Stomach smooth muscle (tissue), 2 donors: ENCODE results near the gene PA2G4.
A peak's percentile ranks its signal among the peaks of the same experiment; 100 is the strongest.
"Not testable (repeated sequence)": the region's sequence is repeated elsewhere in the genome, so short reads cannot be mapped to it uniquely, and the experiment has no call there.

Experiments
- H3K27ac ChIP-seq: one replicate; pipeline ENCODE4 v1.7.0; 2013; ENCODE audit warnings: mild to moderate bottlenecking, low read length, inconsistent platforms
- H3K27me3 ChIP-seq, 2 donors: one replicate each; pipeline ENCODE4 v1.7.0; 2013; ENCODE audit warnings: low read length in 2 of 2; ENCODE audit not compliant: insufficient read depth in 2 of 2, control insufficient read depth in 1 of 2
- H3K36me3 ChIP-seq, 2 donors: one replicate each; pipeline ENCODE4 v1.7.0; 2013; ENCODE audit warnings: low read length in 2 of 2; ENCODE audit not compliant: control insufficient read depth in 2 of 2, insufficient read depth in 2 of 2
- H3K4me1 ChIP-seq: one replicate; pipeline ENCODE4 v1.7.0; 2013; ENCODE audit warnings: low read length; ENCODE audit not compliant: control insufficient read depth, insufficient read depth
- H3K4me3 ChIP-seq, 2 donors: one replicate each; pipeline ENCODE4 v1.7.0; 2013; ENCODE audit warnings: low read length in 2 of 2
- H3K9ac ChIP-seq, 2 donors: one replicate each; pipeline ENCODE4 v1.7.0; 2013; ENCODE audit warnings: low read length in 2 of 2, mild to moderate bottlenecking in 1 of 2
- H3K9me3 ChIP-seq, 2 donors: one replicate each; pipeline ENCODE4 v1.7.0; 2013; ENCODE audit warnings: low read length in 2 of 2; ENCODE audit not compliant: control insufficient read depth in 2 of 2
- donor health status: healthy.
- donor health status: Pancreatic carcinoma.

Gene PA2G4

GRCh38 chr12:56104109-56104814 lies at the start of gene PA2G4:
PA2G4 (plus strand) TSS chr12:56104559; CDS start chr12:56104738, 179 bp downstream.
- Histone ChIP-seq H3K36me3 (peaks cover 11 to 21% of the 10 kb centered on the region in 2 donors), H3K4me1 (peaks cover 26% of the 10 kb centered on the region), H3K4me3 (peak within 1 kb of the TSS; percentile 94 to 96), H3K9me3 (no peaks in the 10 kb centered on the region), H3K27me3 (no peaks in the 10 kb centered on the region), H3K27ac (peak within 1 kb of the TSS; percentile 86), H3K9ac (peak within 1 kb of the TSS; percentile 90 to 94)

GRCh38 chr12:56059964-56060363 lies 44.4 kb upstream of the PA2G4 start:
- not testable (repeated sequence) for H3K27ac ChIP-seq, H3K9me3 ChIP-seq, H3K27me3 ChIP-seq, H3K4me3 ChIP-seq, H3K9ac ChIP-seq, H3K36me3 ChIP-seq, H3K4me1 ChIP-seq

- Histone ChIP-seq H3K36me3 (no peaks in the 10 kb centered on the region), H3K27ac (no peak overlapping the region), H3K4me1 (no peaks in the 10 kb centered on the region), H3K9ac (no peak overlapping the region), H3K27me3 (no peaks in the 10 kb centered on the region), H3K9me3 (no peaks in the 10 kb centered on the region), H3K4me3 (no peak overlapping the region)
Measured at GRCh38 chr12:56061982-56062381, 42.4 kb upstream of the PA2G4 start.

GRCh38 chr12:56062996-56063395 lies 41.4 kb upstream of the PA2G4 start:
- Histone ChIP-seq H3K4me3 (no peak overlapping the region), H3K9ac (no peak overlapping the region), H3K36me3 (no peaks in the 10 kb centered on the region), H3K9me3 (no peaks in the 10 kb centered on the region), H3K27me3 (no peaks in the 10 kb centered on the region), H3K27ac (no peak overlapping the region), H3K4me1 (no peaks in the 10 kb centered on the region)

- Histone ChIP-seq H3K4me1 (no peaks in the 10 kb centered on the region), H3K9me3 (no peaks in the 10 kb centered on the region), H3K4me3 (no peak overlapping the region), H3K27ac (no peak overlapping the region), H3K9ac (no peak overlapping the region), H3K27me3 (no peaks in the 10 kb centered on the region), H3K36me3 (no peaks in the 10 kb centered on the region)
Measured at GRCh38 chr12:56071648-56072047, 32.7 kb upstream of the PA2G4 start.

- Histone ChIP-seq H3K27ac (no peak overlapping the region), H3K4me1 (peaks cover 5% of the 10 kb centered on the region), H3K9ac (no peak overlapping the region), H3K36me3 (no peaks in the 10 kb centered on the region), H3K4me3 (no peak overlapping the region), H3K27me3 (no peaks in the 10 kb centered on the region), H3K9me3 (no peaks in the 10 kb centered on the region)
Measured at GRCh38 chr12:56074396-56074795, 30.0 kb upstream of the PA2G4 start.

GRCh38 chr12:56077966-56078365 lies 26.4 kb upstream of the PA2G4 start:
- Histone ChIP-seq H3K4me1 (peaks cover 16% of the 10 kb centered on the region), H3K27me3 (peaks cover 11 to 21% of the 10 kb centered on the region in 2 donors)
- not testable (repeated sequence) for H3K27ac ChIP-seq, H3K36me3 ChIP-seq, H3K9ac ChIP-seq, H3K4me3 ChIP-seq, H3K9me3 ChIP-seq

- H3K4me3 ChIP-seq = peak overlapping the region; percentile 74 to 86
- no peaks in the 10 kb centered on the region for H3K9me3 ChIP-seq
- H3K9ac ChIP-seq = no peak overlapping the region
- no peak overlapping the region for H3K27ac ChIP-seq
- peaks cover 16% of the 10 kb centered on the region for H3K4me1 ChIP-seq
- H3K36me3 ChIP-seq = no peaks in the 10 kb centered on the region
- peaks cover 11 to 21% of the 10 kb centered on the region in 2 donors for H3K27me3 ChIP-seq
Measured at GRCh38 chr12:56078427-56078826, 25.9 kb upstream of the PA2G4 start.

- no peaks in the 10 kb centered on the region for H3K9me3 ChIP-seq
- peak overlapping the region; percentile 21 to 35 for H3K9ac ChIP-seq
- peaks cover 11 to 21% of the 10 kb centered on the region in 2 donors for H3K27me3 ChIP-seq
- H3K4me3 ChIP-seq = peak overlapping the region; percentile 74 to 86
- no peaks in the 10 kb centered on the region for H3K36me3 ChIP-seq
- peaks cover 16% of the 10 kb centered on the region for H3K4me1 ChIP-seq
- H3K27ac ChIP-seq = no peak overlapping the region
Measured at GRCh38 chr12:56078931-56079722, 25.2 kb upstream of the PA2G4 start.

- Histone ChIP-seq H3K36me3 (no peaks in the 10 kb centered on the region), H3K9ac (peak within 1 kb of the TSS; percentile 35 to 47), H3K27ac (no peak within 1 kb of the TSS), H3K9me3 (no peaks in the 10 kb centered on the region), H3K4me3 (peak within 1 kb of the TSS; percentile 74 to 86), H3K4me1 (peaks cover 16% of the 10 kb centered on the region), H3K27me3 (peaks cover 11 to 21% of the 10 kb centered on the region in 2 donors)
Measured at GRCh38 chr12:56079723-56080555, 24.4 kb upstream of the PA2G4 start, which contains the start of gene ERBB3. ERBB3 (plus strand) TSS chr12:56080165; CDS start chr12:56080301, 136 bp downstream.
